22Rv1 (cell line): ENCODE data around the gene RAD51B.

Experiments
- ZFX ChIP-seq: fragments of 450-650 bp; IDR thresholded peaks from 2 replicates; pipeline ENCODE4 v1.6.1; 2017; ENCODE audit warnings: antibody characterized with exemption, borderline replicate concordance
- TF ChIP-seq, protein P1 (sequence below): fragments of 450-650 bp; IDR thresholded peaks from 2 replicates; pipeline ENCODE4 v1.5.1; 2017; ENCODE audit warnings: mild to moderate bottlenecking

DNA sequence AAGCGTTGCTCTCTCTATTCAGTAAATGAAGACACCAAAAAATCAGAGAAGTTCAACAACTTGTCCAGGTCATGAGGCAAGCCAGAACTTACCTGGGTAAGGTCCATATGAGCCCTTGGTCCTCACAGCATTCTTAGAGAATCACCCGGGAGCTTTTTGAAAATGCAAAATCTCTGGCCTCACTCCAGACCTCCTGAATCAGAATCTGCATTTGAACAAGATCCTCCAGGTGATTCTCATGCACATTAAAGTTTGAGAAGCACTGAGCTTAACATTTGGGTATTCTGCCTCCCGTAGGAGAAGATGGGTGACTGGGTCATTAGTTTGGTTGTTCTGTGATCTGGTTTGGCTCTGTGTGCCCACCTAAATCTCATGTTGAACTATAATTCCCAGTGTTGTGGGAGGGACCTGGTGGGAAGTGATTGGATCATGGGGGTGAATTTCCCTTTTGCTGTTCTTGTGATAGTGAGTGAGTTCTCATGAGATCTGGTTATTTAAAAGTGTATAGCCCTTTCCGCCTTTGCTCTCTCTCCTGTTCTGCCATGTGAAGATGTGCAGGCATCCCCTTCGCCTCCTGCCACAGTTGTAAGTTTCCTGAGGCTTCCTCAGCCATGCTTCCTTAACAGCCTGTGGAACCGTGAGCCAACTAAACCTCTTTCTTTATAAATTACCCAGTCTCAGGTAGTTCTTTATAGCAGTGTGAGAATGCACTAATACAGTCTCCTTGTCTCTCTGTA, 221.2 kb downstream of the RAD51B start:
- TF ChIP-seq ZFX: no peak
- TF ChIP-seq, protein P1, sequence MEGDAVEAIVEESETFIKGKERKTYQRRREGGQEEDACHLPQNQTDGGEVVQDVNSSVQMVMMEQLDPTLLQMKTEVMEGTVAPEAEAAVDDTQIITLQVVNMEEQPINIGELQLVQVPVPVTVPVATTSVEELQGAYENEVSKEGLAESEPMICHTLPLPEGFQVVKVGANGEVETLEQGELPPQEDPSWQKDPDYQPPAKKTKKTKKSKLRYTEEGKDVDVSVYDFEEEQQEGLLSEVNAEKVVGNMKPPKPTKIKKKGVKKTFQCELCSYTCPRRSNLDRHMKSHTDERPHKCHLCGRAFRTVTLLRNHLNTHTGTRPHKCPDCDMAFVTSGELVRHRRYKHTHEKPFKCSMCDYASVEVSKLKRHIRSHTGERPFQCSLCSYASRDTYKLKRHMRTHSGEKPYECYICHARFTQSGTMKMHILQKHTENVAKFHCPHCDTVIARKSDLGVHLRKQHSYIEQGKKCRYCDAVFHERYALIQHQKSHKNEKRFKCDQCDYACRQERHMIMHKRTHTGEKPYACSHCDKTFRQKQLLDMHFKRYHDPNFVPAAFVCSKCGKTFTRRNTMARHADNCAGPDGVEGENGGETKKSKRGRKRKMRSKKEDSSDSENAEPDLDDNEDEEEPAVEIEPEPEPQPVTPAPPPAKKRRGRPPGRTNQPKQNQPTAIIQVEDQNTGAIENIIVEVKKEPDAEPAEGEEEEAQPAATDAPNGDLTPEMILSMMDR: no peak
